ENCODE measurements around the gene TSPO2.

The TSPO2 gene

GRCh38 chr6:41061196-41061726 lies 19.0 kb downstream of the TSPO2 start:
- Histone ChIP-seq H3K27ac (ENCODE audit: insufficient read depth, low read length, poor library complexity, severe bottlenecking) (no peak overlapping the region), H3K27me3 (replicated peaks; ENCODE audit: control insufficient read depth, insufficient read depth, low read length, poor library complexity, severe bottlenecking) (no peaks in the 10 kb centered on the region), H3K4me3 (ENCODE audit: insufficient read depth, low read depth, low read length, poor library complexity, severe bottlenecking) (no peak overlapping the region), H3K36me3 (ENCODE audit: control insufficient read depth, insufficient read depth, low read length) (peaks cover 32% of the 10 kb centered on the region), H3K4me1 (ENCODE audit: control insufficient read depth, insufficient read depth, low read length, poor library complexity, severe bottlenecking) (no peaks in the 10 kb centered on the region), H3K9me3 (ENCODE audit: control insufficient read depth, low read length) (no peaks in the 10 kb centered on the region)
- no peak for DNase-seq

GRCh38 chr6:41062056-41062455 lies 19.8 kb downstream of the TSPO2 start:
- Histone ChIP-seq H3K9me3 (ENCODE audit: control insufficient read depth, low read length) (no peaks in the 10 kb centered on the region), H3K4me3 (ENCODE audit: insufficient read depth, low read depth, low read length, poor library complexity, severe bottlenecking) (no peak overlapping the region), H3K27me3 (replicated peaks; ENCODE audit: control insufficient read depth, insufficient read depth, low read length, poor library complexity, severe bottlenecking) (no peaks in the 10 kb centered on the region), H3K36me3 (ENCODE audit: control insufficient read depth, insufficient read depth, low read length) (peaks cover 32% of the 10 kb centered on the region), H3K4me1 (ENCODE audit: control insufficient read depth, insufficient read depth, low read length, poor library complexity, severe bottlenecking) (no peaks in the 10 kb centered on the region), H3K27ac (ENCODE audit: insufficient read depth, low read length, poor library complexity, severe bottlenecking) (no peak overlapping the region)
- DNase-seq = no peak

DNA sequence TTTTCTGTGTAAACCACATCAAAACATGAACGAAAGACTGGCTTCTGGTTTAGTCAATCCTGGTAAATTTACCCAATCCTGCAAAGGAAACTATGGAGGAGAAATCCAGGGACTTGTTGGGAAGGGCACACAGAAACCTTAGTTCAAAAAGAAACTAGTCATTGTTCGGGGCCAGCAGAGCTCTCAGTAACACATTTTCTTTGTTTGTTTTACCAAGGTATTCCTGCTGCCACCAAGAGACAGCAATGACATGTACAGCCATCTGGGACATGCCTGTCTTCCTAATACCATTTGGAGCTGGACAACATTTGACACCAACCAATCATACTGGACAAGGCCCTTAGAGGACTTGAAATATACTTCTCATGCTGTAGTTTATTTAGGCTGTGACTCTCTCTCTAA lies 21.6 kb downstream of the TSPO2 start:
- DNase-seq = no peak
- no peaks in the 10 kb centered on the region for H3K27me3 ChIP-seq (replicated peaks; ENCODE audit: control insufficient read depth, insufficient read depth, low read length, poor library complexity, severe bottlenecking)
- peaks cover 35% of the 10 kb centered on the region for H3K36me3 ChIP-seq (ENCODE audit: control insufficient read depth, insufficient read depth, low read length)
- H3K27ac ChIP-seq (ENCODE audit: insufficient read depth, low read length, poor library complexity, severe bottlenecking) = no peak overlapping the region
- H3K9me3 ChIP-seq (ENCODE audit: control insufficient read depth, low read length) = no peaks in the 10 kb centered on the region
- no peak overlapping the region for H3K4me3 ChIP-seq (ENCODE audit: insufficient read depth, low read depth, low read length, poor library complexity, severe bottlenecking)
- H3K4me1 ChIP-seq (ENCODE audit: control insufficient read depth, insufficient read depth, low read length, poor library complexity, severe bottlenecking) = no peaks in the 10 kb centered on the region

- Histone ChIP-seq H3K27ac (ENCODE audit: insufficient read depth, low read length, poor library complexity, severe bottlenecking) (no peak overlapping the region), H3K4me1 (ENCODE audit: control insufficient read depth, insufficient read depth, low read length, poor library complexity, severe bottlenecking) (no peaks in the 10 kb centered on the region), H3K36me3 (ENCODE audit: control insufficient read depth, insufficient read depth, low read length) (peaks cover 43% of the 10 kb centered on the region), H3K4me3 (ENCODE audit: insufficient read depth, low read depth, low read length, poor library complexity, severe bottlenecking) (no peak overlapping the region), H3K27me3 (replicated peaks; ENCODE audit: control insufficient read depth, insufficient read depth, low read length, poor library complexity, severe bottlenecking) (no peaks in the 10 kb centered on the region), H3K9me3 (ENCODE audit: control insufficient read depth, low read length) (no peaks in the 10 kb centered on the region)
- no peak for DNase-seq
Measured at GRCh38 chr6:41064841-41065240, 22.6 kb downstream of the TSPO2 start.

DNA sequence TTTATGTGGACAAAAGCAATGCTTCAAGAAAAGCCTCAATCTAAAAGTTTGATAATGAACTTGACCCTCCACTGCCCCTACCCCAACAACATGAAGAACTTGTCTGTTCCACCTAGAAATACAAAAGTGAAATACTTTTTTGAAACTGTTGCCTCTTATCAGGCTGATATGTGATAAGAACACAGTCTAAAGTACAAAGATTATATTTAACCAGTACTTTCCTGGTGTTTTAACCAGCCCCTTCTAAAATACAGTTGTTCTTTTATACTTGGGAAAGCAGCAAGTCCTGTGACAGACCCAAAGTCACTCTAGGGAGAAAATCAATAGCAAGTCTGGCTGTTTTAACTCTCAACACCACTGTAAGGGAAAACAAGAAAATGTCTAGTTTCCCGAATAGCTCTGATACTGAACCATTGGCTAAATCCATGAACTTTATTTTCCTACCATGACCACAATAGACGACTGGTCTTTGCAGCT lies 23.3 kb downstream of the TSPO2 start:
- H3K36me3 ChIP-seq (ENCODE audit: control insufficient read depth, insufficient read depth, low read length) = peaks cover 51% of the 10 kb centered on the region

GRCh38 chr6:41066867-41067304 lies 24.6 kb downstream of the TSPO2 start:
- Histone ChIP-seq H3K36me3 (ENCODE audit: control insufficient read depth, insufficient read depth, low read length) (peaks cover 40% of the 10 kb centered on the region), H3K4me1 (ENCODE audit: control insufficient read depth, insufficient read depth, low read length, poor library complexity, severe bottlenecking) (peaks cover 7% of the 10 kb centered on the region), H3K27me3 (replicated peaks; ENCODE audit: control insufficient read depth, insufficient read depth, low read length, poor library complexity, severe bottlenecking) (no peaks in the 10 kb centered on the region), H3K27ac (ENCODE audit: insufficient read depth, low read length, poor library complexity, severe bottlenecking) (no peak overlapping the region), H3K4me3 (ENCODE audit: insufficient read depth, low read depth, low read length, poor library complexity, severe bottlenecking) (no peak overlapping the region), H3K9me3 (ENCODE audit: control insufficient read depth, low read length) (no peaks in the 10 kb centered on the region)
- DNase-seq = peak; percentile 14 to 57 (median 24)

More for the DNA sequence above, 23.3 kb downstream of the TSPO2 start:
- Histone ChIP-seq H3K4me3 (ENCODE audit: insufficient read depth, low read depth, low read length, poor library complexity, severe bottlenecking) (no peak overlapping the region), H3K27ac (ENCODE audit: insufficient read depth, low read length, poor library complexity, severe bottlenecking) (no peak overlapping the region), H3K4me1 (ENCODE audit: control insufficient read depth, insufficient read depth, low read length, poor library complexity, severe bottlenecking) (no peaks in the 10 kb centered on the region), H3K27me3 (replicated peaks; ENCODE audit: control insufficient read depth, insufficient read depth, low read length, poor library complexity, severe bottlenecking) (no peaks in the 10 kb centered on the region), H3K9me3 (ENCODE audit: control insufficient read depth, low read length) (no peaks in the 10 kb centered on the region)
- no peak for DNase-seq

- peaks cover 30% of the 10 kb centered on the region for H3K4me1 ChIP-seq (ENCODE audit: control insufficient read depth, insufficient read depth, low read length, poor library complexity, severe bottlenecking)
- peak overlapping the region; percentile 94 for H3K27ac ChIP-seq (ENCODE audit: insufficient read depth, low read length, poor library complexity, severe bottlenecking)
- no peaks in the 10 kb centered on the region for H3K27me3 ChIP-seq (replicated peaks; ENCODE audit: control insufficient read depth, insufficient read depth, low read length, poor library complexity, severe bottlenecking)
- no peaks in the 10 kb centered on the region for H3K9me3 ChIP-seq (ENCODE audit: control insufficient read depth, low read length)
- H3K36me3 ChIP-seq (ENCODE audit: control insufficient read depth, insufficient read depth, low read length) = peaks cover 20% of the 10 kb centered on the region
- DNase-seq = no peak
- peak overlapping the region; percentile 92 for H3K4me3 ChIP-seq (ENCODE audit: insufficient read depth, low read depth, low read length, poor library complexity, severe bottlenecking)
Measured at GRCh38 chr6:41071501-41071922, 29.2 kb downstream of the TSPO2 start.

- Histone ChIP-seq H3K4me1 (ENCODE audit: control insufficient read depth, insufficient read depth, low read length, poor library complexity, severe bottlenecking) (peaks cover 30% of the 10 kb centered on the region), H3K9me3 (ENCODE audit: control insufficient read depth, low read length) (no peaks in the 10 kb centered on the region), H3K27ac (ENCODE audit: insufficient read depth, low read length, poor library complexity, severe bottlenecking) (peak within 1 kb of the TSS; percentile 94), H3K36me3 (ENCODE audit: control insufficient read depth, insufficient read depth, low read length) (peaks cover 20% of the 10 kb centered on the region), H3K27me3 (replicated peaks; ENCODE audit: control insufficient read depth, insufficient read depth, low read length, poor library complexity, severe bottlenecking) (no peaks in the 10 kb centered on the region), H3K4me3 (ENCODE audit: insufficient read depth, low read depth, low read length, poor library complexity, severe bottlenecking) (peak within 1 kb of the TSS; percentile 92)
- peak; percentile 100 for DNase-seq
Measured at GRCh38 chr6:41071923-41072835, 29.9 kb downstream of the TSPO2 start, which contains the start of gene OARD1. TSS of gene OARD1 (minus strand) at chr6:41072356. CDS start at chr6:41071634, 722 bp downstream.

- H3K36me3 ChIP-seq (ENCODE audit: control insufficient read depth, insufficient read depth, low read length) = peaks cover 20% of the 10 kb centered on the region
- no peaks in the 10 kb centered on the region for H3K9me3 ChIP-seq (ENCODE audit: control insufficient read depth, low read length)
- H3K27ac ChIP-seq (ENCODE audit: insufficient read depth, low read length, poor library complexity, severe bottlenecking) = peak within 1 kb of the TSS; percentile 94
- H3K4me3 ChIP-seq (ENCODE audit: insufficient read depth, low read depth, low read length, poor library complexity, severe bottlenecking) = peak within 1 kb of the TSS; percentile 92
- H3K27me3 ChIP-seq (replicated peaks; ENCODE audit: control insufficient read depth, insufficient read depth, low read length, poor library complexity, severe bottlenecking) = no peaks in the 10 kb centered on the region
- peak in 1 of 3 donors; percentile 100 for DNase-seq
- peaks cover 30% of the 10 kb centered on the region for H3K4me1 ChIP-seq (ENCODE audit: control insufficient read depth, insufficient read depth, low read length, poor library complexity, severe bottlenecking)
Measured at GRCh38 chr6:41072836-41073202, 30.6 kb downstream of the TSPO2 start, which contains the start of gene NFYA. TSS of gene NFYA (plus strand) at chr6:41072974. CDS start at chr6:41079090, 6,116 bp downstream.
